Right atrium auricular region (tissue), 2 donors: Measurements from ENCODE around the gene DCHS2. TPM values are rescaled to one million over a fixed set of nuclear protein-coding genes. Genes with fewer than 3 reads are reported as not detected.

ENCODE experiments used
- DNase-seq: peaks from one replicate; pipeline ENCODE4 v3.0.0-alpha.2; 2019; ENCODE audit warnings: low spot score
- H3K27ac ChIP-seq, 2 donors: fragments of 200-600 bp; sonication (generic); 1 replicate in 1 of 2; 2 replicates in 1 of 2; pipeline ENCODE4 v1.5.1; 2016 to 2019
- H3K27me3 ChIP-seq, 2 donors: fragments of 200-600 bp; sonication (generic); one replicate each; pipeline versions ENCODE4 v1.5.1 to v1.6.0; 2017 to 2019
- H3K36me3 ChIP-seq: fragments of 200-600 bp; sonication (generic); one replicate; pipeline ENCODE4 v1.5.1; 2016
- H3K4me1 ChIP-seq, 2 donors: fragments of 200-600 bp; sonication (generic); one replicate each; pipeline versions ENCODE4 v1.5.1 to v1.6.0; 2017 to 2019
- H3K4me3 ChIP-seq, 2 donors: fragments of 200-600 bp; sonication (generic); 1 replicate in 1 of 2; 2 replicates in 1 of 2; pipeline ENCODE4 v1.5.1; 2017 to 2019; ENCODE audit warnings: mild to moderate bottlenecking in 1 of 2, moderate library complexity in 1 of 2
- H3K9me3 ChIP-seq, 2 donors: fragments of 200-600 bp; sonication (generic); one replicate each; pipeline ENCODE4 v1.5.1; 2019
- total RNA-seq, 2 donors: library from RNA; depleted of rRNA; stranded (reverse); fragments of >200 nt; gene quantifications; one replicate each; pipeline ENCODE4 v1.1.0, GENCODE V29; 2016
- TF ChIP-seq, protein P1 (sequence below), 2 donors: fragments of 200-600 bp; sonication (generic); IDR thresholded peaks; one replicate each; pipeline ENCODE4 v1.5.1; 2019; ENCODE audit warnings: antibody characterized with exemption in 2 of 2

DCHS2 gene
- total RNA-seq, 2 donors from 2014 or later: 0.04 TPM; not detected in 1

GRCh38 chr4:154343651-154344050 is 147.9 kb downstream of the DCHS2 start:
- no peak for DNase-seq
- no peaks in the 10 kb centered on the region for H3K9me3 ChIP-seq
- no peaks in the 10 kb centered on the region for H3K4me1 ChIP-seq
- H3K27me3 ChIP-seq: no peaks in the 10 kb centered on the region
- no peak overlapping the region for H3K27ac ChIP-seq
- H3K4me3 ChIP-seq: no peak overlapping the region
- no peaks in the 10 kb centered on the region for H3K36me3 ChIP-seq
- TF ChIP-seq, protein P1, sequence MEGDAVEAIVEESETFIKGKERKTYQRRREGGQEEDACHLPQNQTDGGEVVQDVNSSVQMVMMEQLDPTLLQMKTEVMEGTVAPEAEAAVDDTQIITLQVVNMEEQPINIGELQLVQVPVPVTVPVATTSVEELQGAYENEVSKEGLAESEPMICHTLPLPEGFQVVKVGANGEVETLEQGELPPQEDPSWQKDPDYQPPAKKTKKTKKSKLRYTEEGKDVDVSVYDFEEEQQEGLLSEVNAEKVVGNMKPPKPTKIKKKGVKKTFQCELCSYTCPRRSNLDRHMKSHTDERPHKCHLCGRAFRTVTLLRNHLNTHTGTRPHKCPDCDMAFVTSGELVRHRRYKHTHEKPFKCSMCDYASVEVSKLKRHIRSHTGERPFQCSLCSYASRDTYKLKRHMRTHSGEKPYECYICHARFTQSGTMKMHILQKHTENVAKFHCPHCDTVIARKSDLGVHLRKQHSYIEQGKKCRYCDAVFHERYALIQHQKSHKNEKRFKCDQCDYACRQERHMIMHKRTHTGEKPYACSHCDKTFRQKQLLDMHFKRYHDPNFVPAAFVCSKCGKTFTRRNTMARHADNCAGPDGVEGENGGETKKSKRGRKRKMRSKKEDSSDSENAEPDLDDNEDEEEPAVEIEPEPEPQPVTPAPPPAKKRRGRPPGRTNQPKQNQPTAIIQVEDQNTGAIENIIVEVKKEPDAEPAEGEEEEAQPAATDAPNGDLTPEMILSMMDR (IDR thresholded peaks at IDR 0.05): no peak

DNA sequence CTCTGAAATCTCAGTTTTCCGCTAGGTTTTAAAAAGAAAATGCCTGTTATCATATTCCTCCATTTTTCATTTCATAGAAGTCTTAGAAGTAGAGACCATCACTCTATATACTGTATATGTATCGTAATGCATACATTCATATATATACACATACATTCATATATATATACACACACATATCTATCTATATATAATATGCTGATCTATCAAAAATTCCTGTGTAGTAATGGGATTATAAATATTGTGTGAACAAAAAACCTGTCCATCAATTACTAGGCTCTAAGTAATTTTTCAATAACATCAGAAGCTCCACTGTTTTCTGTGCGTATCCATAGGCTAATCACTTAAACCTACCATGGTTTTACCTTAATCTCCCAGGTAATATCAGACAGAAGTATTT is 150.2 kb downstream of the DCHS2 start:
- Histone ChIP-seq H3K4me1 (no peaks in the 10 kb centered on the region), H3K36me3 (no peaks in the 10 kb centered on the region), H3K27ac (no peak overlapping the region), H3K9me3 (no peaks in the 10 kb centered on the region), H3K4me3 (no peak overlapping the region), H3K27me3 (no peaks in the 10 kb centered on the region)
- TF ChIP-seq, protein P1 (IDR thresholded peaks at IDR 0.05): no peak
- no peak for DNase-seq

GRCh38 chr4:154335588-154335987 is 156.0 kb downstream of the DCHS2 start:
- Histone ChIP-seq H3K4me3 (no peak overlapping the region), H3K27me3 (no peaks in the 10 kb centered on the region), H3K9me3 (no peaks in the 10 kb centered on the region), H3K36me3 (no peaks in the 10 kb centered on the region), H3K27ac (no peak overlapping the region), H3K4me1 (peaks cover 0 to 11% of the 10 kb centered on the region in 2 donors)
- no peak for DNase-seq
- TF ChIP-seq, protein P1 (IDR thresholded peaks at IDR 0.05): no peak

DNA sequence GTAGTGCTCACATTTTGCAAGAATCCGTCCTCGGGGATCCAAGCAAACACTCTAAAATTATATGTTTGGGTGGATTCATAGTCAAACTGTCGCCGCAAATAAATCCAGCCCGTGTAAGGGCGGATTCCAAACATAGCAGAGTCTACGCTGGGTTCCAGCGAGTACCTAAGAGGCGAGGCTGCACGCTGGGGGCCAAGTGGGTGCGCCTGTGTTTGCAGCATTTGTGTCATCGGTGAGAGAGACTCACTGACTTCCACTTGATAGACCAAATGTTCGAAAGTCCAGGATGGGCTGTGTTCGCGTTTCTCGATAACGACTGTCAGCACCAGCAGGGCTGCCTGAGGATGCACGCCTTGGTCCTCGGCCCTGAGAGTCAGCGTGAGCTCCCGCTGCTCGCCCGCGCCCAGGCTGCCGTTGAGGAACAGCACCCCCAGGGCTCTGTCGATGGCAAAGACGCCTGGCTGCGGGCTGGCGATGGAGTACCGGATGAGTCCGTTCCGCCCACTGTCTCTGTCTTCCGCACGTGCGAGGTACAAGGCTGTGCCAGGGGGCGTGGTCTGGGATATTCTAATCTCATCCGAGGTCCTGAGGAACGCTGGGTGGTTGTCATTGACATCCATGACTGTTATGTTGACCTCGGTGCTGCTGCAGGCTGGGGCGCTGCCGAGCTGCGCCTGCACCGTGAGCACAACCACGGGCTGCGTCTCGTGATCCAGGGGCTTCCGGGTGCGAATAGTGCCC is 158.7 kb downstream of the DCHS2 start:
- TF ChIP-seq, protein P1 (IDR thresholded peaks at IDR 0.05): no peak
- H3K9me3 ChIP-seq: no peaks in the 10 kb centered on the region
- no peak overlapping the region for H3K27ac ChIP-seq
- no peaks in the 10 kb centered on the region for H3K36me3 ChIP-seq
- H3K27me3 ChIP-seq: no peaks in the 10 kb centered on the region
- H3K4me1 ChIP-seq: peaks cover 0 to 11% of the 10 kb centered on the region in 2 donors
- peak overlapping the region in 1 of 2 donors; percentile 29 for H3K4me3 ChIP-seq
- DNase-seq: no peak

- H3K4me3 ChIP-seq: no peak overlapping the region
- H3K4me1 ChIP-seq: peaks cover 0 to 11% of the 10 kb centered on the region in 2 donors
- H3K27ac ChIP-seq: no peak overlapping the region
- TF ChIP-seq, protein P1 (IDR thresholded peaks at IDR 0.05): no peak
- H3K9me3 ChIP-seq: no peaks in the 10 kb centered on the region
- H3K36me3 ChIP-seq: no peaks in the 10 kb centered on the region
- peak; percentile 62 for DNase-seq
- no peaks in the 10 kb centered on the region for H3K27me3 ChIP-seq
These were observed 161.7 kb downstream of the DCHS2 start for GRCh38 chr4:154329939-154330338.
